Measurements from ENCODE around the gene TANGO6. TPM values are rescaled to one million over a fixed set of nuclear protein-coding genes. Genes with fewer than 3 reads are reported as not detected.
A peak's percentile ranks its signal among the peaks of the same experiment; 100 is the strongest.
"Not testable (repeated sequence)": the region's sequence is repeated elsewhere in the genome, so short reads cannot be mapped to it uniquely, and the experiment has no call there.

Gene TANGO6
- 1 to 10 TPM; 6.4 to 7.9 (median 6.9) TPM for polyA plus RNA-seq (ENCODE audit: insufficient read length in 4 of 4)

GRCh38 chr16:68843482-68844210 is at the start of gene TANGO6:
Gene TANGO6, plus strand, starts transcription at chr16:68843531. Its CDS starts 87 bp downstream, at chr16:68843618.
- peak in 3 of 4 donors; percentile 72 to 83 (median 73) for DNase-seq (ENCODE audit: low read depth in 4 of 4, low spot score in 2 of 4)

GRCh38 chr16:68798398-68798797 is 44.9 kb upstream of the TANGO6 start:
- no peak for DNase-seq (ENCODE audit: low read depth in 4 of 4, low spot score in 2 of 4)

- DNase-seq (ENCODE audit: low read depth in 4 of 4, low spot score in 2 of 4), result peak in 3 of 4 donors; percentile 46 to 87 (median 68)
These were observed 43.0 kb upstream of the TANGO6 start for GRCh38 chr16:68800257-68800875.

GRCh38 chr16:68802190-68802589 is 41.1 kb upstream of the TANGO6 start:
- DNase-seq (ENCODE audit: low read depth in 4 of 4, low spot score in 2 of 4), result no peak

GRCh38 chr16:68806422-68806821 is 36.9 kb upstream of the TANGO6 start:
- DNase-seq (ENCODE audit: low read depth in 4 of 4, low spot score in 2 of 4), result no peak

GRCh38 chr16:68806981-68807380 is 36.4 kb upstream of the TANGO6 start:
- no peak for DNase-seq (ENCODE audit: low read depth in 4 of 4, low spot score in 2 of 4)

GRCh38 chr16:68814516-68814915 is 28.8 kb upstream of the TANGO6 start:
- no peak for DNase-seq (ENCODE audit: low read depth in 4 of 4, low spot score in 2 of 4)

- DNase-seq (ENCODE audit: low read depth in 4 of 4, low spot score in 2 of 4), result no peak
These were observed 19.8 kb upstream of the TANGO6 start for GRCh38 chr16:68823401-68824135.

GRCh38 chr16:68825427-68825826 is 17.9 kb upstream of the TANGO6 start:
- DNase-seq (ENCODE audit: low read depth in 4 of 4, low spot score in 2 of 4), result no peak

- no peak for DNase-seq (ENCODE audit: low read depth in 4 of 4, low spot score in 2 of 4)
These were observed 16.7 kb upstream of the TANGO6 start for GRCh38 chr16:68826652-68827051.

- DNase-seq (ENCODE audit: low read depth in 4 of 4, low spot score in 2 of 4), result no peak
These were observed 10.1 kb upstream of the TANGO6 start for GRCh38 chr16:68833251-68833650.

GRCh38 chr16:68834550-68834949 is 8.8 kb upstream of the TANGO6 start:
- no peak for DNase-seq (ENCODE audit: low read depth in 4 of 4, low spot score in 2 of 4)

GRCh38 chr16:68835970-68836369 is 7.4 kb upstream of the TANGO6 start:
- DNase-seq (ENCODE audit: low read depth in 4 of 4, low spot score in 2 of 4), result no peak

GRCh38 chr16:68839831-68840230 is 3.5 kb upstream of the TANGO6 start:
- peak in 1 of 4 donors; percentile 31 for DNase-seq (ENCODE audit: low read depth in 4 of 4, low spot score in 2 of 4)

GRCh38 chr16:68842964-68843481 is 308 bp upstream of the TANGO6 start:
- not testable (repeated sequence) for DNase-seq (ENCODE audit: low read depth in 4 of 4, low spot score in 2 of 4)

- DNase-seq (ENCODE audit: low read depth in 4 of 4, low spot score in 2 of 4), result no peak
These were observed 857 bp downstream of the TANGO6 start for GRCh38 chr16:68844211-68844564.

- no peak for DNase-seq (ENCODE audit: low read depth in 4 of 4, low spot score in 2 of 4)
These were observed 5.5 kb downstream of the TANGO6 start for GRCh38 chr16:68848786-68849185.

- DNase-seq (ENCODE audit: low read depth in 4 of 4, low spot score in 2 of 4), result no peak
These were observed 7.2 kb downstream of the TANGO6 start for GRCh38 chr16:68850481-68850880.

GRCh38 chr16:68851601-68852000 is 8.3 kb downstream of the TANGO6 start:
- no peak for DNase-seq (ENCODE audit: low read depth in 4 of 4, low spot score in 2 of 4)

GRCh38 chr16:68857479-68857878 is 14.1 kb downstream of the TANGO6 start:
- DNase-seq (ENCODE audit: low read depth in 4 of 4, low spot score in 2 of 4), result no peak

- no peak for DNase-seq (ENCODE audit: low read depth in 4 of 4, low spot score in 2 of 4)
These were observed 16.5 kb downstream of the TANGO6 start for GRCh38 chr16:68859828-68860227.
